Loucy (cell line): ENCODE results near the gene FZD8.

Source experiments
- H2AFZ ChIP-seq: fragments of 200-600 bp; sonication (generic); 2 replicates; pipeline ENCODE4 v1.6.0; 2016; ENCODE audit warnings: antibody characterized with exemption, mild to moderate bottlenecking, low read length, moderate library complexity
- H3F3A ChIP-seq: fragments of 200-600 bp; 2 replicates; pipeline ENCODE4 v1.6.0; 2016; ENCODE audit warnings: antibody characterized with exemption, low read depth, mild to moderate bottlenecking
- H3K27me3 ChIP-seq: fragments of 200-600 bp; sonication (generic); 2 replicates; pipeline ENCODE4 v1.6.1; 2014; ENCODE audit warnings: low read length, mild to moderate bottlenecking; ENCODE audit not compliant: insufficient read depth, poor library complexity, severe bottlenecking
- H3K36me3 ChIP-seq: fragments of 200-600 bp; sonication (generic); 2 replicates; pipeline ENCODE4 v1.6.1; 2016; ENCODE audit warnings: low read length; ENCODE audit not compliant: insufficient read depth
- H3K4me1 ChIP-seq: fragments of 200-600 bp; sonication (generic); 2 replicates; pipeline ENCODE4 v1.5.1; 2014; ENCODE audit warnings: low read length, mild to moderate bottlenecking; ENCODE audit not compliant: insufficient read depth, poor library complexity, severe bottlenecking
- H3K4me2 ChIP-seq: fragments of 200-600 bp; sonication (generic); 2 replicates; pipeline ENCODE4 v1.6.0; 2014; ENCODE audit warnings: antibody characterized with exemption, low read length, low read depth, mild to moderate bottlenecking; ENCODE audit not compliant: poor library complexity, severe bottlenecking
- H3K4me3 ChIP-seq: fragments of 200-600 bp; sonication (generic); 2 replicates; pipeline ENCODE4 v1.5.1; 2014; ENCODE audit warnings: low read length, mild to moderate bottlenecking, mixed read lengths; ENCODE audit not compliant: poor library complexity, severe bottlenecking
- H3K79me2 ChIP-seq: fragments of 200-600 bp; sonication (generic); 2 replicates; pipeline ENCODE4 v1.6.1; 2014; ENCODE audit warnings: low read length; ENCODE audit not compliant: insufficient read depth
- H3K9ac ChIP-seq: fragments of 200-600 bp; sonication (generic); 2 replicates; pipeline ENCODE4 v1.6.0; 2014; ENCODE audit warnings: mild to moderate bottlenecking, low read depth, low read length, moderate library complexity; ENCODE audit not compliant: poor library complexity, severe bottlenecking
- H3K9me2 ChIP-seq: fragments of 200-600 bp; sonication (generic); replicated peaks from 2 replicates; pipeline ENCODE4 v1.6.1; 2016; ENCODE audit warnings: low read depth, low read length, mixed read lengths
- H3K9me3 ChIP-seq: fragments of 200-600 bp; sonication (generic); 2 replicates; pipeline ENCODE4 v1.6.1; 2014; ENCODE audit warnings: mild to moderate bottlenecking, antibody characterized with exemption, low read length, low read depth; ENCODE audit not compliant: insufficient read depth
- H4K20me1 ChIP-seq: fragments of 200-600 bp; sonication (generic); 2 replicates; pipeline ENCODE4 v1.6.0; 2014; ENCODE audit warnings: antibody characterized with exemption, low read length, mild to moderate bottlenecking; ENCODE audit not compliant: insufficient read depth, poor library complexity, severe bottlenecking
- CTCF ChIP-seq: fragments of 200-600 bp; sonication (generic); conservative IDR thresholded peaks from 2 replicates; pipeline ENCODE4 v1.5.1; 2014; ENCODE audit warnings: mild to moderate bottlenecking, antibody characterized with exemption, low read length
- EZH2phosphoT487 ChIP-seq: fragments of 200-600 bp; IDR thresholded peaks from 2 replicates; pipeline ENCODE4 v1.6.1; 2018; ENCODE audit warnings: antibody characterized with exemption, mild to moderate bottlenecking, moderate library complexity, borderline replicate concordance

FZD8 gene

GRCh38 chr10:35674843-35675242, 32.7 kb upstream of the FZD8 start:
- Histone ChIP-seq H2AFZ (no peak overlapping the region), H3F3A (no peaks in the 10 kb centered on the region), H3K36me3 (no peaks in the 10 kb centered on the region), H3K4me2 (no peak overlapping the region), H3K79me2 (no peaks in the 10 kb centered on the region), H3K9ac (no peak overlapping the region), H3K9me3 (no peaks in the 10 kb centered on the region), H3K4me3 (no peak overlapping the region), H4K20me1 (no peaks in the 10 kb centered on the region), H3K9me2 (no peaks in the 10 kb centered on the region), H3K4me1 (no peaks in the 10 kb centered on the region), H3K27me3 (no peaks in the 10 kb centered on the region)
- no peak for TF ChIP-seq CTCF
- no peak for TF ChIP-seq EZH2phosphoT487

DNA sequence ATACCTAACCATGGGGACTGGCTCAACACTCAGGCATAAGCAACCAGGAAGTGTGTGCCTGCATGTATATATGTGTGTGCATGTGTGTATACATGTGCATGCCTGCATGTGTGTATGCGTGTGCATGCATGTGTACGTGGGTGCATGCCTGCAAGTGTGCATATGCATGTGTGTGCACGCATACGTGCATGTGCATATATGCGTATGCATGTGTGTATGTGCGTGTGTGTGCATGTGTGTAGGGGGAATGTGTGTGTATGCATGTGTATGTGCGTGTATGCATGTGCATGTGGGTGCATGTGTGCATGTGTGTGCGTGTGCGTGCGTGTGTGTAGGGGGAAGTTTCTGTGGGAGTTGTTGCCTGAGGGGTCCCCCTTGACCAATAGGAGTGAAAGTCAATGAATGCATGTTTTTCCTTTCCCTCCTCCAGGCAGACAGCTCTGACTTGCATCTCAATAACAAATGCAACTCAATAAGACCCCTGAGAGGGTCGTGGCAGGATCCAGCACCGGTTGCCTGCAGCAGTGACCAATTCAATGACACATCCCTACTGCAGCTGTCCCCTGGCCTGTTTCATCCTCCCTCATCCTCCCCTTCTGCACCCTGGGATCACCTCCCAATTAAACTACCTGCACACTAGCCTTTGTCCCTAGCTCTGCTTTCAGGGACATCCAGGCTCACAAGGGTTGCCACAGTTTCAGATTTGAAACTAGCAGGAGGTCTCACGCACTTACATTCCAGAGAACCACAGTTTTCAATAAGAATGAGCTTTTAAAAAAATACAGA, 27.0 kb upstream of the FZD8 start:
- H2AFZ ChIP-seq: no peak overlapping the region
- H3K9ac ChIP-seq: no peak overlapping the region
- no peaks in the 10 kb centered on the region for H3K79me2 ChIP-seq
- TF ChIP-seq EZH2phosphoT487: no peak
- no peak for TF ChIP-seq CTCF
- H3K36me3 ChIP-seq: no peaks in the 10 kb centered on the region
- no peaks in the 10 kb centered on the region for H3K27me3 ChIP-seq
- no peaks in the 10 kb centered on the region for H3K9me2 ChIP-seq
- H3K9me3 ChIP-seq: no peaks in the 10 kb centered on the region
- H3K4me2 ChIP-seq: no peak overlapping the region
- no peaks in the 10 kb centered on the region for H3F3A ChIP-seq
- no peaks in the 10 kb centered on the region for H3K4me1 ChIP-seq
- H3K4me3 ChIP-seq: no peak overlapping the region
- H4K20me1 ChIP-seq: no peaks in the 10 kb centered on the region

- TF ChIP-seq EZH2phosphoT487 (no peak), CTCF (no peak)
- H3K4me2 ChIP-seq: no peak overlapping the region
These were observed 25.9 kb upstream of the FZD8 start for GRCh38 chr10:35667971-35668370.

More at GRCh38 chr10:35667971-35668370, 25.9 kb upstream of the FZD8 start:
- Histone ChIP-seq H3K9me3 (no peaks in the 10 kb centered on the region), H3K4me1 (no peaks in the 10 kb centered on the region), H4K20me1 (no peaks in the 10 kb centered on the region), H3K9ac (no peak overlapping the region), H3K4me3 (no peak overlapping the region), H3K79me2 (no peaks in the 10 kb centered on the region), H2AFZ (no peak overlapping the region), H3K9me2 (no peaks in the 10 kb centered on the region), H3F3A (no peaks in the 10 kb centered on the region), H3K27me3 (no peaks in the 10 kb centered on the region), H3K36me3 (no peaks in the 10 kb centered on the region)
